ENCODE results near the gene GSTT4.
"Not testable (repeated sequence)": the region's sequence is repeated elsewhere in the genome, so short reads cannot be mapped to it uniquely, and the experiment has no call there.

The GSTT4 gene

GRCh38 chr22:24005201-24005600 is at the start of gene GSTT4:
TSS of gene GSTT4 (minus strand) at chr22:24005453. CDS start at chr22:24005356, 97 bp downstream.
- no peak within 1 kb of the TSS for H3K9ac ChIP-seq (ENCODE audit: low read depth, low read length)
- peaks cover 4% of the 10 kb centered on the region; the same call in 1 of the 2 replicates for H3K4me1 ChIP-seq (ENCODE audit: insufficient read depth, low read length)
- no peaks in the 10 kb centered on the region; the same call in 1 of the 2 replicates for H3K9me3 ChIP-seq (ENCODE audit: control insufficient read depth, insufficient read depth, low read length)
- no peaks in the 10 kb centered on the region for H3K36me3 ChIP-seq (ENCODE audit: insufficient read depth, low read length)

DNA sequence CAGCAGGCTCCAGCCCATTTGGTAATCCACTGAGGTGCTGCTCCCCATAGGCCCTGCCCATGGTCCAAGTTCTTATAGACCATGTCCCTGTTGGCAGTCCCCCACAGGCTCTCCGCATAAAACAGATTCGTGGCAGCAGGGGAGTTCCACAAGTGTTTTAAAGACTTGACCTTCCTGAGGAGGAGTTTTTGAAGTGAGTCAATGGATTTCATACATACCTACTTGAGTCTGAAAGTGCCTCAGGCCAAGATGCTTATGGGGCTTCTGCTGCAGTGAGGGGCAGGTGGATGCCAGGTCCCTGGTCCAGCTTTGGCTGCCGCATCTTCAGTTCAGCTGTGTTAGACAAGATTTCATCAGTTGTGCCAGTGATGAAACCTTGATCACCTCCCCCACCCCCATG is 49.1 kb upstream of the GSTT4 start:
- no peaks in the 10 kb centered on the region for H3K9me3 ChIP-seq (ENCODE audit: control insufficient read depth, insufficient read depth, low read length)
- peaks cover 13% of the 10 kb centered on the region for H3K36me3 ChIP-seq (ENCODE audit: insufficient read depth, low read length)
- H3K9ac ChIP-seq (ENCODE audit: low read depth, low read length) = no peak overlapping the region
- no peaks in the 10 kb centered on the region for H3K4me1 ChIP-seq (ENCODE audit: insufficient read depth, low read length)

- peaks cover 12% of the 10 kb centered on the region for H3K36me3 ChIP-seq (ENCODE audit: insufficient read depth, low read length)
- H3K9me3 ChIP-seq (ENCODE audit: control insufficient read depth, insufficient read depth, low read length) = no peaks in the 10 kb centered on the region
- H3K4me1 ChIP-seq (ENCODE audit: insufficient read depth, low read length) = no peaks in the 10 kb centered on the region
- no peak overlapping the region for H3K9ac ChIP-seq (ENCODE audit: low read depth, low read length)
Observed at GRCh38 chr22:24053481-24054226, 48.4 kb upstream of the GSTT4 start.

GRCh38 chr22:24051568-24051967 is 46.3 kb upstream of the GSTT4 start:
- Histone ChIP-seq H3K36me3 (ENCODE audit: insufficient read depth, low read length) (peaks cover 5% of the 10 kb centered on the region; the same call in 1 of the 2 replicates), H3K9ac (ENCODE audit: low read depth, low read length) (no peak overlapping the region), H3K4me1 (ENCODE audit: insufficient read depth, low read length) (no peaks in the 10 kb centered on the region), H3K9me3 (ENCODE audit: control insufficient read depth, insufficient read depth, low read length) (no peaks in the 10 kb centered on the region)

- no peaks in the 10 kb centered on the region for H3K9me3 ChIP-seq (ENCODE audit: control insufficient read depth, insufficient read depth, low read length)
- H3K9ac ChIP-seq (ENCODE audit: low read depth, low read length) = no peak overlapping the region
- H3K4me1 ChIP-seq (ENCODE audit: insufficient read depth, low read length) = no peaks in the 10 kb centered on the region
- H3K36me3 ChIP-seq (ENCODE audit: insufficient read depth, low read length) = peaks cover 5% of the 10 kb centered on the region; the same call in 1 of the 2 replicates
Observed at GRCh38 chr22:24051028-24051427, 45.8 kb upstream of the GSTT4 start.

DNA sequence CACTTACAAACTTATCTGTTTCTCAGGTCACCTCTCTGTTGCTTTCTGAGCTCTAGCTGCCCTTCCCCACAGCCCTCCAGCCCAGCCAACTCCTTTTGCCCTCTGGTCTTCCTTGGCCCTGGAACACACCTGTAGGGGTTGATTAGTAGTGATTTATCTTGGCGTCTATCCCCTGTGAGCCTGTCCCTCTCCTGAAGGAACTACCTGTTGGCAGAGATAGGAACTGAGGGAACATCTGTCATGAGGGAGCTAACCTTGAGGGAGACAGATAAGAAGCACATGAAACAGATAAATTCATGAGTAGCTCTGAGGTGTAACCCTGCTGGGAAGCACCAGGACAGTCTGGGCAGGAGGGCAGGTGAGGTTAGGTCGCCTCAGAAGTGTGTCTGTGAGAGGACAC is 44.7 kb upstream of the GSTT4 start:
- H3K9ac ChIP-seq (ENCODE audit: low read depth, low read length) = no peak overlapping the region
- peaks cover 5% of the 10 kb centered on the region; the same call in 1 of the 2 replicates for H3K36me3 ChIP-seq (ENCODE audit: insufficient read depth, low read length)
- no peaks in the 10 kb centered on the region for H3K4me1 ChIP-seq (ENCODE audit: insufficient read depth, low read length)
- no peaks in the 10 kb centered on the region for H3K9me3 ChIP-seq (ENCODE audit: control insufficient read depth, insufficient read depth, low read length)

- no peaks in the 10 kb centered on the region for H3K4me1 ChIP-seq (ENCODE audit: insufficient read depth, low read length)
- H3K9me3 ChIP-seq (ENCODE audit: control insufficient read depth, insufficient read depth, low read length) = no peaks in the 10 kb centered on the region
- peaks cover 5% of the 10 kb centered on the region; the same call in 1 of the 2 replicates for H3K36me3 ChIP-seq (ENCODE audit: insufficient read depth, low read length)
- H3K9ac ChIP-seq (ENCODE audit: low read depth, low read length) = no peak overlapping the region
Observed at GRCh38 chr22:24049211-24049610, 44.0 kb upstream of the GSTT4 start.

DNA sequence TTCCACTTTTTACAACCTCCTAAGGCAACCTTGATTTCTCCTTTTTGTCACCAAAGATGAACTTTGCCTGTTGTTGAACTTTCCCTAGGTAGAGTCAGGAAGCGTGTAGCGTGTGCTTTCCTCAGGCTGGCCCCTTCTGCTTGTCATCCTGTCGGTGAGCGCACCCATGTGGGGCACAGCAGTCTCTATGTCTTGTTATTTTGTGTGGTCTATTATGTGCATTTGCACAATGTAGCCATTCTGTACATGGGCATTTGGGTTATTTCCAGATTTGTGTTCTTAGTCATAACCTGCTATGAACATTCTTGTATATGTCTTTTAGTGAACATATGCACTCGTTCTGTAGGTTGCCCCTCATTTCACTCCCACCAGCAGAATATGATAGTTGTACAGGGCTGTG is 40.8 kb upstream of the GSTT4 start:
- no peaks in the 10 kb centered on the region for H3K4me1 ChIP-seq (ENCODE audit: insufficient read depth, low read length)
- peaks cover 5% of the 10 kb centered on the region; the same call in 1 of the 2 replicates for H3K36me3 ChIP-seq (ENCODE audit: insufficient read depth, low read length)
- no peaks in the 10 kb centered on the region for H3K9me3 ChIP-seq (ENCODE audit: control insufficient read depth, insufficient read depth, low read length)
- no peak overlapping the region for H3K9ac ChIP-seq (ENCODE audit: low read depth, low read length)

DNA sequence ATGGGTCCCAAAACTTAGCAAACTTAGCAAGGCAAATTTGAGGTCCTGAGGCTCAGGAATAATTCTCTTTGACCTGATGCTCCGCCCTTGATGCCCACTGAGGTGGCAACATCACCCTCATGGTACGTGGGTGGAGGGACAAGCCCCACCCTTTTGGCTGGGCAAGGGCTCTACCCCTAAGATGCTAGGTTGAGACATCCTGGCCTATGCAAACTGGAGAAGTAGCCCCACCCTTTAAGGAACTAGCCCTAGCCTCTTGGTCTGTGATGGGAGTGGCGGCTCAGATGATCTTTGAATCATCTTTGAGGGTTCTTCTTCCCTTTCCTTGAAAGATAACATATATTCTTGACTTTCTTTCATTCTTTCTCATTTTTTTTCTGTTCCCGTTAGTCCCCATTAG is 38.7 kb upstream of the GSTT4 start:
- no peaks in the 10 kb centered on the region for H3K4me1 ChIP-seq (ENCODE audit: insufficient read depth, low read length)
- H3K9ac ChIP-seq (ENCODE audit: low read depth, low read length) = no peak overlapping the region
- peaks cover 7% of the 10 kb centered on the region for H3K36me3 ChIP-seq (ENCODE audit: insufficient read depth, low read length)
- no peaks in the 10 kb centered on the region for H3K9me3 ChIP-seq (ENCODE audit: control insufficient read depth, insufficient read depth, low read length)

DNA sequence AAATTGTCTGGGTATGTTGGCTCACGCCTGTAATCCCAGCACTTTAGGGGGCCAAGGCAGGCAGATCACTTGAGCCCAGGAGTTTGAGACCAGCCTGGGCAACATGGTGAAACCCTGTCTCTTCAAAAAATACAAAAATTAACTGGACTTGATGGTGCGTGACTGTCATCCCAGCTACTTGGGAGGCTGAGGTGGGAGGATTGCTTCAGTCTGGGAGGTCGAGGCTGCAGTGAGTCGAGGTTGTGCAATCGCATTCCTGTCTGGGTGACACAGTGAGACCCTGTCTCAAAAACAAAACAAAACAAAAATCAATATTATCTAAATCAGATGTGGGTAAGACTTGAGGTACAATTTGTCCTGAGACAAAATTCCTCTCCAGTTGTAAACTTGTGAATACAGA is 38.2 kb upstream of the GSTT4 start:
- not testable (repeated sequence) for H3K36me3 ChIP-seq (ENCODE audit: insufficient read depth, low read length); H3K9me3 ChIP-seq (ENCODE audit: control insufficient read depth, insufficient read depth, low read length); H3K4me1 ChIP-seq (ENCODE audit: insufficient read depth, low read length); H3K9ac ChIP-seq (ENCODE audit: low read depth, low read length)

GRCh38 chr22:24040946-24041345 is 35.7 kb upstream of the GSTT4 start:
- H3K9ac ChIP-seq (ENCODE audit: low read depth, low read length) = no peak overlapping the region
- no peaks in the 10 kb centered on the region for H3K4me1 ChIP-seq (ENCODE audit: insufficient read depth, low read length)
- H3K36me3 ChIP-seq (ENCODE audit: insufficient read depth, low read length) = peaks cover 13% of the 10 kb centered on the region
- no peaks in the 10 kb centered on the region for H3K9me3 ChIP-seq (ENCODE audit: control insufficient read depth, insufficient read depth, low read length)

GRCh38 chr22:24039046-24039445 is 33.8 kb upstream of the GSTT4 start:
- Histone ChIP-seq H3K9me3 (ENCODE audit: control insufficient read depth, insufficient read depth, low read length) (no peaks in the 10 kb centered on the region), H3K9ac (ENCODE audit: low read depth, low read length) (no peak overlapping the region), H3K36me3 (ENCODE audit: insufficient read depth, low read length) (peaks cover 13% of the 10 kb centered on the region), H3K4me1 (ENCODE audit: insufficient read depth, low read length) (peaks cover 5% of the 10 kb centered on the region; the same call in 1 of the 2 replicates)

DNA sequence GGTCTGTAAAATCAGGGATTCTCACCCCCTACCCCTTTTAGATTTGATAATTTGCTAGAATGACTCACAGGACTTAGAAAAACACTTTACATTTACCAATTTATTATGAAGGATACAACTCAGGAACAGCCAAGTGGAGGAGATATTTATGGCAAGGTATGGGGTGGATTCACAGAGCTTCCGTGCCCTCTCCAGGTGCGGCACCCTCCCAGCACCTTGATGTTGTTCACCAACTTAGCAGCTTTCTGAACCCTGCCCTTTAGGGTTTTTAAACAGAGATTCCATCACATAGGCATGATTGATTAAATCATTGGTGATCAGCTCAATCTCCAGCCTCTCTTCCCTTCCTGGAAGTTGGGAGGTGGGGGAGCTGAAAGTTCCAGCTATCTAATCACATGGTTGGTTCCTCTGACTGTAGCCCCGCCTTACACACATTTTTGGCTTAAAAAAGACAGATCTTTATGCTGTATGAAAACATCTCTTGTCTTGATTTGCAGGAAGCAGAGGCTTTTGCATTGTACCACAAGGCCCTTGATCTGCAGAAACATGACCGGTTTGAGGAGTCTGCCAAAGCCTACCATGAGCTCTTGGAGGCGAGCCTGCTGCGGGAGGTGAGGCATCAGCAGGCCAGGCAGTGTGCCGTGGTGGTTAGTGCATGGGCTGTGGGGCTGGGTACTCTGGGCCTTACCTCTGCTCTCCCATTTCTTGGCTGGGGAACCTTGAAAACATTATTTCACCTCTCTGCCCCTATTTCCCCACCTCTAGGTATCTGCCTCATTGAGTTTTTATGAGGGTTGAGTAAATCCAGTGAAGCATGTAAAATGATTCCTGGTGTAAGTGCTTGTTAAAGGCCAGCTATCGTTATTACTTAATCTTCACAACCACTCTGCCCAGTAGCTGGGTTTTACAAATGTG is 32.9 kb upstream of the GSTT4 start:
- Histone ChIP-seq H3K4me1 (ENCODE audit: insufficient read depth, low read length) (peaks cover 5% of the 10 kb centered on the region; the same call in 1 of the 2 replicates), H3K36me3 (ENCODE audit: insufficient read depth, low read length) (peaks cover 13% of the 10 kb centered on the region), H3K9ac (ENCODE audit: low read depth, low read length) (no peak overlapping the region), H3K9me3 (ENCODE audit: control insufficient read depth, insufficient read depth, low read length) (no peaks in the 10 kb centered on the region)

DNA sequence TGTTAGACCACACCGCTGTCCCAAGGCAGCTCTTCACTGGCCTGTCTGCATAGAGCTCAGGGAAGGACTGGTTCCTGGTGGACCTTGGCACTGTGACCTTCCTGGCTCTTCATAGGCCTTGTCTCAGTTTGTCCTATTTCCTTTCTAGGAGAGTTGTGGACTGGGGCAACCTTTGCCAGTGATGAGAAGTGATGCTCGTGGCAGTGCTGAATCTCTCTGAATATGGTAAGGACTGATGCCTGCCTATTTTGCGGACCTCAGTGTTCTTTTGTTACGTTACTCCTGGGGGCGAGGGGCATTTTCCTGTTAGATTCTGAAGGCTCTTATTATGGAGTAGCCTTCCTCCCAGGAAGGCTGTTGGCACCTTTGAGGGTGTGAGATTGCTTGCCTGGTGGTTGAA is 30.0 kb upstream of the GSTT4 start:
- Histone ChIP-seq H3K9ac (ENCODE audit: low read depth, low read length) (no peak overlapping the region), H3K9me3 (ENCODE audit: control insufficient read depth, insufficient read depth, low read length) (no peaks in the 10 kb centered on the region), H3K36me3 (ENCODE audit: insufficient read depth, low read length) (peaks cover 7% of the 10 kb centered on the region; the same call in 1 of the 2 replicates), H3K4me1 (ENCODE audit: insufficient read depth, low read length) (peaks cover 5% of the 10 kb centered on the region; the same call in 1 of the 2 replicates)

All from ES-I3 (cell line).